ENCODE data around the gene KCNK18.

KCNK18 gene

DNA sequence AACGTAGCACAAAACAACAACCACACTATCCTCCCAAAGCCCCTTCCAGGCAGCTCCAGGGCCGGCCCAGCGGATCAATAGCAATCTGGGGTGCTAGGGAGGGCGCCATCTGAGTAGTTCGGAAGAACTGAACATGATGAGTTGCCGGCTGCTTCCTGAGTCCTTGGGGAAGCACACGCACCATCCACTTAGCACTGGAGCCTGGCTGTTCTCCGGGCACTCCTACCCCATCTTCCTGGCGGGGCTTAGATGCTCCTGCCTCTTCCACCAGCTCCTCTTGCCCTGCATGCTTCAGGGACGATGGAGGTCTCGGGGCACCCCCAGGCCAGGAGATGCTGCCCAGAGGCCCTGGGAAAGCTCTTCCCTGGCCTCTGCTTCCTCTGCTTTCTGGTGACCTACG, at the start of gene KCNK18:
TSS of gene KCNK18 (plus strand) at position 301 of the 400 bp plus-strand sequence. CDS start at position 301, 0 bp downstream.
- DNase-seq (ENCODE audit: low read depth in 2 of 2): no peak

DNA sequence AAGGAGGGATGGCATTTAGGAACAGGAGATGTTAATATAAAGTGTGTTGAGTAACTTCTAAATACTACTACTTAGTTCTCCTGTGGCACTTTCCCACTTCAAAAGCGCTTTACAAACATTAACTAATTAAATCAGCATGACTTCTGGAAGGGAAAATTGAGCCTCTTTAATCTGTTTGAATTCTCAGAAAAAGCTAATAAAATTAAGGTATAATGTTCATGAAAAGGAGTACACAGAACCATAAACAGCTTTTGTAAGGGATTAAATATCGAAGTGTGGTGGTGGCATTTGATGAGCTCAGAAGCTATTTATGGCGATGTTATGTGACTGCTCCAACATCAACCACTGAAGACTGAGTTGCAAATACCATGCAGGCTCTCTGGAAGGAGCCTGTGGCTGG, 49.0 kb upstream of the KCNK18 start:
- DNase-seq (ENCODE audit: low read depth in 2 of 2): no peak

DNA sequence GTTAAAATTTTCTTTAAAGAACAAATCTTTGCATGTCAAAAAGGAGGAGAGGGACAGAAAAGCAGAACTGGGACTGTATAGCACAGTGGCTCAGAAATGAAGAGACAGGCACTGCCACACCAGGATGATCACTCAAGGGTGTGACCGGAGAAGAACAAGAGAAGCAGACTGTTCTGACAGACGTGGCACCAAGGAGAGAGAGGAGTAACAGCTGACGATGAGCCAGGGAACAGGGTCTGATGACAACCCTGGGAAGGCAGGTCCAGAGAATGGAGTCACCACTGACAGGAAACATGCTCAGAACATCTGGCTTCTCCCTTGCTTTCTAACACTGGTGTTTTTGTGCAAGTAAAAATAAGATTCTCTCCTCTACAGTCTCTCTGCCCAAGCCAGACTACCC, 44.6 kb upstream of the KCNK18 start:
- DNase-seq (ENCODE audit: low read depth in 2 of 2): no peak

DNA sequence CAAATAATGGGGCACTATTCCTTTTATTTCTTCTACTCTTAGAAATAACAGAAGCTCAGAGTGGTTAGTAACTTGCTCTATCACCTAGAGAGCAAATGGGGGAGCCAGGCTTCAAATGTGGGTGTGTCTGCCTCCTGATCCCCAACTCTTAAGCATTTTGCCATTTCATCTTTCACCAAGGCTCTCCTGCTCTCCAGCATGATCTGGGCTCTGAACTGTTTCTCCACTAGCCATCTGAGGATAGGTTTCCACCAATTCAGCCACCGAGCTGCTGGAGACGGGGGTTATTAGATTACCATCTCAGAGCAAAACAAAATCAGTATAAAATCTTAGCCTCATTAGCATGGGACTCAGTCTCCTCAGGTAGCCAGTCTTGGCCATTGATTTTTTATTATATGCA, 39.0 kb upstream of the KCNK18 start:
- no peak for DNase-seq (ENCODE audit: low read depth in 2 of 2)

DNA sequence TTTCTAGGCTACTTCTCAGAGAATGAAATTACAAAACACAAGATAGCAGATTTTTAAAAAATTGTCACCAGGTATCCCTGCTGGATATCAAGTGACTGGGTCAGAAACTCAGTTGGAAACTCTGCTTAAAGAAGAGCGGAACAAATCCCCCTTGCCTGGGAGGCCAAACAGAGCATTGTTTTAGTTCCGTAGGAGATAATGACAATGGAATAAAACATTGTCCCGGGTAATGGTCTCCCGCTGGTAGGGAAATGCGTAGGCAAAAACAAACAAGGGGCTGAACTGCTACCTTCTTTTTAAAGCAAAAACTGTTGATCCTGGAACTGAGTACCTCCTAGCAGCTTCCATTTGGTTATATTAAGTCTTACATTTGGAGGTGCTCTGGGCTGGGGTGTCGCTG, 37.9 kb upstream of the KCNK18 start:
- DNase-seq (ENCODE audit: low read depth in 2 of 2): no peak

DNA sequence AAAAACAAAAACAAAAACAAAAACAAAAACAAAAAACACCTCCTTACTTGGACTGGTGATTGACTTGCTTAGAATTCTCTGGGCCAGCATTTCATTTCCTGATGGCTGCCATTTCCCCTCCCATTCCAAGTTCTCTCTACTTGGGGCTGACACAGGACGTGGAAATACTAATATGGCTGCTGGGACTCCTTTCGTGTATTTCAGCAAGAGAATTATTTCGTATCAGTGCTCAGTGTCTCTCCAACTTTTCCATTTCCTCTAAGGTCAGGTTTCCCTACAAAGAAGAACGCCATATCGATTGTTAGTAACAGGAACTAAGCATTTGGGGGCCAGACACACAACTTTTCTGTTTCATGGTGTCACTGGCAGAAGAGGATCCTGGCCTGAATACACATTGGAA, 36.7 kb upstream of the KCNK18 start:
- no peak for DNase-seq (ENCODE audit: low read depth in 2 of 2)

DNA sequence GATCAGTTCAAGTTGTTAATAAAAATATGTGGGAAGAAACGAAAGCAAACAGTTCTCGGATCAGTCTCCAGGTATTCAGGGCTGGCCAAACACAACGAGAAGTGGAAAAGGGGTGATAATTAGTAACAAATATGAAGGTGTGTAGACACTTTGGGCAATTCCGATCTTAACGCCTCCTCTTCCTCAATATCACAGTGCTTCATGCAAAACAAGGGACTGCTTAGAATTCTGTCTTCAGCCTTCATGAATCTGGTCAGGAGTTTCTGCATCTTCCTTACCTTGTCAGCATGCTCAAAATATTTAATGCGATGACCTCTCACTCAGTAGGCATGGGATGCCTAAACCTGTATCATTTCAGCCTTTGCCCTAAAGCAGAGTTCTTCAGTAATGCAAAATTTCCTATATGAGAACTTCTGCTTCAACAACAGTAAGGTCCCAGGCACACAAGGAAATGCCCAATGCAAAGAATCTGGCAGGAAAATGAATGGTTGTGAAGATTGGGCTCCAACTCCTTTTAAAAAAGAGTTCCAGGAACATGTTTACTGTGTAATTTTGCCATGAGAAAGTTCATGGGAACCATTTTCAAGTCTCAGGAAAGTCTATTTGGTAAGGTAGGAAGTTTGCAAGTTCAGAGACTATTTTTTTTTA, 35.8 kb upstream of the KCNK18 start:
- no peak for DNase-seq (ENCODE audit: low read depth in 2 of 2)

DNA sequence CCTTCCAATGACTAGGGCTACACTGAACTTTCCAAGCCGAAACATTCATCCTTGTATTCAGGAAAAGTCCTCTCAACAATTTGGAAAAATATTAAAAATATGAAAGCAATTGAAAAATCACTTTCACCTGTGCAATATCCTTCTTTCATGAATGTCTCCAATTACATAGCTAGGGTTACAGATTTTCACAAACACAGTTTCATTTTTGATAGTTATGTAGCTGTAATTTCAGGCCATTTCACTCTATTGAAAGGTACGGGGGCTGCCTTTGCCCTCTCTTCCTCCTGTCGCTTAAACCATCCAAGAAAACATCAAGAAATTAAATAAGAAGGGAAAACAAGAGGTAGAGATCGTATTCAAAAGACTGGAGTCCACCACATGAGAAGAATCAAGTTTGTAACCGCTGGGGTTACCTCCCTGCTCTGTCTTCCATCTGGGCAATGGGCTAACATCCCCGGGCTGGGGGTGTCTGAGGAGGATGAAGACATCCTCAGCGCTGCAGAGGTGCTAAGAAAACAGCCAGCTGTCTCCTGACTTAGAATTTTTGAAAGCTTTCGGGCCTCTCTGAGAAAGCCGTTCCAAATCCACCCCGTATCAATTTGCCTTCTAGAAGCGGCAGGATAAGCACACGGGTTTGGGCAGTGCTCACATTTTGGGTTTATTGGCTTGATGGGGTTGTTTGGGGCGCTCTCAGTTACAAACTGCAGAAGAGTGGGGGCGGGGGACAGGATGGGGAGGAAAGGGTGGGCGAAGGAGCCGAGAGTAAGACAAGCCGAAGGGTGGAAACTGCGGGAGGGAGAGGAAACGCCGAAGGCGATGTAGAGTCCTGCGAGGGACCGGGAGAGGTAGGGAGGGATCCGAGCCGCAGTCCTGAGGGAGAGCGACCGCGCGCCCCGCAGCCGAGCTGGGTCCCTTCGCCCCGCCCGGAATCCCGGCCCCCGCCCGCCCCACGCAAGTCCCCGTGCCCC, 34.9 kb upstream of the KCNK18 start:
- DNase-seq (ENCODE audit: low read depth in 2 of 2): no peak

DNA sequence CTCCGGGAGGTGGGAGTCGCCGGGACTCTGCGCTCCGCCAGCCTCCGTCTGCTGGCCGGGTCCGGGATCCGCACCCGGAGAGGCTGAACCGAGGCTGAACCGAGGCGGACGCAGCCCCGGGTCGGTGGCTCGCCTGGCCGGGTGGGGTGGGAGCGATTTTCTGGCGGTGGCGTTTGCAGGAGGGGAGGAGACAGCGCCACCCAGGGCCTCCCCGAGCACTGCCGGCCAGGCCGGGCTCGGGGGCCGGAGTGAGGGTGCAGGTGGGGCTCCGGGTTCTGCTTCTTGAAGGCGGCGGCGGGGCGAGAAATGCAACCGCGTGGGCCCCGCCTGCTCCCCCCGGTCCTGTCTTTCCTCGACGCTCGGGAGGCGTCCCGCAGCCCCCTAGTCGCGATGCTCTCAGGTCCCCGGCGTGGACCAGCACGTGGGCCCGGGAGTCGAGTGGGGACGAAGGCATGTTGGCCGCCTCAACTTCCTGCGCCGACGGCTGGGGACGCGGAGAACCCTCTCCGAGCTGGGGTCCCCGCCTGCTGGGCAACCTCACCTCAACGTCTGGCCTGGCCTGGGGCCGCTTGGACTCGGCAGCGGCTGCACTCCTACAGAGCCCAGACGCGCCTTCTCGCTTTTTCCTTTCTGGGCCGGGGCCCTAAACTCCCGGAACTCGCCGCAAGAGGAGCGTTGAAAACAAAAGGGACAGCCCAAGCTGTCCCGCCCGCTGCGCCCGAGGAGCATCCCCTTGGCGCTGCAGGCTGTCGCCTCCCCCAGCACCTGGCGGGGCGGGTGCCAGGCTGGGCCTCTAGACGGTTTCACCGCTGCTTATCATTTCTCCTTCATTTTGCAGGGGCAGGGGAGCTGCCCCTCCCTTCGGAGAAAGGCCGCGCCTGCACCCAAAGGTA, 34.0 kb upstream of the KCNK18 start:
- DNase-seq (ENCODE audit: low read depth in 2 of 2): no peak

DNA sequence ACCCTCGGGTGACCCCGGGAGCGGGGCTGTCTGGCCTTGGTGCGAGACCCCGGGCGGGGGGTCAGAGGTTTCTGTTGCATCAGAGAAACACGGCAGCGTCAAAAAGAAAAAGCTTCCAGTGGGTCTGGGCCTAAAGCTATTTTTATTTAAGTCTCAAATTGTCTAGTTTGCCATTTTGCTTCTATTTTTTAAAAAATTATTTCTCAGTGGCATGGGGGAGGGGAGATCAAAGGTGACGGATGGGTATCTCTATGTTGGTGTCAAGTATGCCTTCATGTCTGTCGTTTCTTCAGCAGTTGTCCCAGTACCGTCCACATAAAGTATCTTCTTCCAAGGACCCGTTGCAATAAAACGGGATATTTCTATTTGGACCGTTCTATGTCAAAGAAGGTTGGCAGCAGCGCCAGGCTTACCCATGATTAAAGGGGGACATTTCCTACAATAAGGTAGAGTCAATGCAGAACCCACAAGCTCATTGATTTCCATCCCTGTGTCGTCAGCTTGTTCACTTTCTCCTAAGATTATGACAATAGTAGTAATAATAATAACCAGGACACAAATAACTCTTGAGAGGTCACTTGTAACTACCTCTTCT, 33.2 kb upstream of the KCNK18 start:
- DNase-seq (ENCODE audit: low read depth in 2 of 2): no peak

DNA sequence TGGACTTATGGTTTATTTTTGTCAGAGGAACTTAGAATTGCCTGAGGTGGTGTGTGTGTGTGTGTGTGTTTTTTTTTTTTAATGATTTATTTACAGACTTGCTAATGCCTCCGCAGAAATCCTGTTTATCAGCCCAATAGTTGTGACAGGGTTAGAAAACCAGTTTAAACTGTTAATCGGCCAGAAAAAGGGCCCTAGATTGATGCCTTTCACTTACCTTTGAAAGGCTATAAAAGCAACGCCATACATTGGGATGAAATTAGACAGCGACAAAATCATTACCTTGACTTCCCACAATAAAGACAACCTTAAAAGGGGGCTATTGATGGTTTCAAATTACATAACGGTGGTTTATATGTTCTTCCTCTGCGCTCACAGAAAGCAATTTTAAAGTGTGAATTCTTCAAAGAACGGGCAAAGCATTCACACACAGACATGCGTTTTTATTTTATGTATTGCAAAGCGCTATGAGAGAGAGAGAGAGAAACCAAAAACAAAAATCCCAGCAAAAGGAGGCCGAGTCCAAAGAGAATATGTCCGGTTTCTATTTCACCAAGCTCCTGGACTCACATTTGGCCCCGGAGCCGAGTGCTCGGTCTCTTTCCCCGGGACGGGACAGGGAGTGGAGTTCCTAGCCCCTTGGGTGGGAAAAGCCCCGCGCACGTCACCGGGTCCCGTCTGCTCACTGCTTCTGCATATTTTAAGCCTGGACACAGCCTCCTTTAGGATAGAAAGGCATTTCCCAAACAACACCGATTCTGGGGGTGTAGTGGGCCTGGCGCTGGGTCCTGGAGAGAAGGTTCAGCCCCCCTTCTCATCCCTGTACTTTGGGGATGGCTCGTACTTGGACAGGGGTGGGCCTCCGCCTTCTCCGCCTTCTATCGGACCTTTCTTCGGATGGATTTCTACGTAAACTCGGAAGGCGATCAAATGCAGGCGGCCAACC, 32.4 kb upstream of the KCNK18 start:
- DNase-seq (ENCODE audit: low read depth in 2 of 2): no peak

DNA sequence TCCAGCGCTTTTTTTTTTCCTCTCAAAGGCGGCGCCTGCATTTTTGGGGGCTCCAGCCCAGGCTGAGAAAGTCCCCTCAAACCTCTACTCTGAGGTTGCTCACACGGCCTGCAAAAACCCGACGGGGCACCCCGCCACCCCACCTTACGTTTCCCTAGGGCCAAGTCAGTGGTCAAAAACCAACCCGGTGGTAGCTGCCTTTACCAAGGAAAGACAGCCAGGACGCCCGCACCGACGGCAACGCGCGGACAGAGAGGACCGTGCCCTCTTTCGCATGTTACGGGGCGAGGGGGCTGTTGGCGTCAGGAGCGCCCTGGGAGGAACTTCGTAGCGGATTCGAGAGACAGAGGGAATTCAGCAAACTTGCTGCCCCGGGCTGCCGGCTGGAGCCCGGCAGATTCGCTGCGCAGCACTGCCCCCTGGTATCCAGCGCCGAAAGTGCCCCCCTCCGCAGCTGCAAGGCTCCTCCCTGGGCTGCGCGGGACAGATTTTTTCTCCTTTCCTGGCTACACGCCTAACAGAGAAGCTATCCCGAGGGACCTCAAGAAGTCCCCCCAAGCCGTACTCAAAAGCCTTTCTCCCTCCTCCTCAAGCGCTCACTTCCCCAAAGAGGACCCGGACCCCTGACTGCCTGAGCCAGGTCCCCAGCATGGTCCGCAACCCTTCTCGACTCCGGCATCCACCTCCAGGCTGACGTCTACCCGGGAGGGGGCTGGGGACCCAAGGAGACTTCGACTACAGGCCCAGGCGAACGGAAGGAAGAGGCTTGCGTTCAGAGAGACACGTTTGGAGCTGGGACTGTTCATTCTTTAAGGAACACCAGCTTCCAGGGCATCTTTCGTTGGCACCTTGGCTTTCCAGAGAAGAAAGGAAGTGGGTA, 31.5 kb upstream of the KCNK18 start:
- peak in 1 of 2 experiments; percentile 3 for DNase-seq (ENCODE audit: low read depth in 2 of 2)

DNA sequence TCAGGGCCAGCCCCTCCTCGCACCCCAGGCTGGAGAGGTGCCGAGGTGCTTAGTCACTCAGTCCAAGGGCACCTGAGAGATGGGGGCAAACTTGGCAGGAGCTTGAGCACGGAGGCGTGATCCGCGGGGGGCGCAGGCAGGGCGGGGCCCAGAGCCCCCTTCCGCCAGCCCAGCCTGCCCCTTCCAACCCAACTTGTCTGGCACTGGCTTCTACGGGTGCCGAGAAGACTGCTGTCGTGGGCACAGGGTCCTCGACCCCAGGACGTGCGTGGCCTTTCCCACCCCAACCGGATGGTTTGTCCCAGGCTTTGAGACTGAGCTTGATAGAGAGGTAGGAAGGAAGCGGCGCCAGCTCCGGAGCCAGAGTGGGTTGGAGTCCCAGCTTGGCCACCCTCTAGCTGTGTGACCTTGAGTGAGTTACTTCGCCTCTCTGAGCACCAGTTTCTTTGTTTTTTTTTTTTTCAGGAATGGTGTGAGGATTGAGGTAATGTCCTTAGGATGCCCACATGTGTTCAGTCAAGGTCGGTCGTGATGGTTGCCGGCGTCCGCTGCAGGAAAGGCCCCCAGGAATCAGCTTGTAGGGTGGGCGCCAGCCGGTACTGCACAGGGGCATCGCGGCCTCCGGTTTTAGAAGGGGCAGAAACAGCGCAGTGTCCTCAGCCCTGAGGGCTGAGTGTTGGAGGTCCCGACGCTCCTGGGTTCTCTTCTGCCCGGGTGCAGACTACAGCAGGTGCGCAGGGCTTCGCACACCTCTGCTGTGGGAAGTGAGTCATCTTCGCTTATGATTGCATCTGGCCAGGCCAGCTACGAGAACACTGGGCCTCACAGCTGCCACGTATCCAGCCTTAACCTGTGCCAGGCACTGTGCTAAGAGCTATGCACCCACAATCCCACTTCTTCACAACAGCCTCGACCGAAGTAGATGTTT, 30.6 kb upstream of the KCNK18 start:
- no peak for DNase-seq (ENCODE audit: low read depth in 2 of 2)

DNA sequence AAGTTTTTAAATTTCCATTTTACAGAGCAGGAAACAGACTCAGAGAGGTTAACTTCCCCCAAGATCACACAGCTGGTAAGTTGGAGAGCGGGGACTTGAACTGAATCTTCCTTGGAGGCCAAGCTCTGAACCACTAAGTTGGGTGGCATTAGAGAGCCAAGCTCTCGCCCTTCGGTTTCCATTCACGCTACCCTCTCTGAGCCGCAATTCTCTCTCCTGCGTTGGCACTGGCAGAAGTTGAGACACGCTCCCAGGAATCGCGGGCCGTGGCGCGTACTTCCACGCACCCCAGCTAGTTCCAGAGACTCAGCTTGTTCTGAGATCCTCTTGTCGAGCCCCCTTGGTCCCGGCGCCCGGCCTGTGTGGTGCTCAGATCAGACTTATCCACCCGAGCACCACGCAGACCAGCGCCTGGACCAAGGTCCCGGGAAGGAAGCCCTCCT, 29.9 kb upstream of the KCNK18 start:
- no peak for DNase-seq (ENCODE audit: low read depth in 2 of 2)

DNA sequence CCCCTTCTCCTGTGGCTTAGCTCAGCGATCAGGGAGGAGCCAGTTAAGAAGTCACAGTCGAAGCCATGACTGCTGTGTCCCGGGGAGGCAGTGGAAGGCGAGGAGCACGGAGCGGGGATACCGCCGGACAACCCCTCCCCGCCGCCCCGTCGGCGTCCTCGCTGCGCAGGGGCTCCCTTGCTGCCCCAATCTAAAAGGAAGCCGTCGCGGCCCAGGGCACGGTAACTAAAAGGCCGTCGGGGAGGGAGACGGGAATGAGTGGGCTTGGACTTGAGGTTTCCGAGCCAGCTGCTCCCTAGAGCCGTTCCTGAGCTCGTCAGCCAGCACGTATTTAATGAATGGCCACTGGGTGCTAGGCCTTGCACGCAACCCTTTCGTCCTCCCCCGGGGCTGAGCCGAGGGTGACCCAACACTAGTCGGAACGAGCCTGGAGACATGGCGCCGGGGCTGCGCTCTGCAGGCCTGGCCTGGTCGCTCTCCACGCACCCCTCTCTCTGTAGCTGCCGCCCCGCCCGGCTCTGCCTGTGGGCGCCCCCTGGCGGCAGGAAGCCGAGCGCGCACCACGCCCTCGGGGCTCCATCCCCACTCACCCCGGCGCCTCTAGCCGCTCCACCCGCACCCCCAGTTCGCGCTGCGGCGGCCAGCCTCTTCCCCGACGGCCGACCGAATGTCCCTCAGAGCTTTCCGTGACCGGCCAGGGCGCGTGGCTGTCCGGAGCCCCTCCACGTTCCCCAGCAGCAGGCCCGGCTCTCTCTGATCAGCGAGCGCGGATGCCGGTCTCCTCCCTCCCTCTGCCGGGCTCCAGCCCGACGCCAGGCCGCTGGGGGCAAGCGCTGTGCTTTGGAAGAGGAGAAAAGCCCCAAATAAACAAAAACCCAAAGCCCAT, 29.3 kb upstream of the KCNK18 start:
- DNase-seq (ENCODE audit: low read depth in 2 of 2): peak in 1 of 2 experiments; percentile 5

DNA sequence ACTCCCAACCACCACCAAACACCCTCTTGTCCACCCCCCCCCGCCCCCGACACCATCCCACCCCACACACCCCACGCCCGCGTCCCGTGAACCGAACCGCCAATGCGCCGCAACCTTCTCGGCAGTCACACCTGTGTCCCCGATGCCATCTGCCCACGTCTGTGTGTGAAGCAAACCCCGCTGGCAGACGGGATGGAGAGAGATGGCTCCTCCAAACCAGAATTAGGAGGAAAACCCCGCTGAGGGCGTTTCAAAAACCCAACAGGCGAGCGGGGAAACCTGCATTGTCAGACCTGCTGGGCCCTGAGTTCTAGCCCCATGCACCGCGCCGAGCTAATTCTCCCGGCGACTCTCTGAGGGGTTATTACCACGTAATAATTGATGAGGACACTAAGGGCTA, 28.6 kb upstream of the KCNK18 start:
- DNase-seq (ENCODE audit: low read depth in 2 of 2): no peak

DNA sequence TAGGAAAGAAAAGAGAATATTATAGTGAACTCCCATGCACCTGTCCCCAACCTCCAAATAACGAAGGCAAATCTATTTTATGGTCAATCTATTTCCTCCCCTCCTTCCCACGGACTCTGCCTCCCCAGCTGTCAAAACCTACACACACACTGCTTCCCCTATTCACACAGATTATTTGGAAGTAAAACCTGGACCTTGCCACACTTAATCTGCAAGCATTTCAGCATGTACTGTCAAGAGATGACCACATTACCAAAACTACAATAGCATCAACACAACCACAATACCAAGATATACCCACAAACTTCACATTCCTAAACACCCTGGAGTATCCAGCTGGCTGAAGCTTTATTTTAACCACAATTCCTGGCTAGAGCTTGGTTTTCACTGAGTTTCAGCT, 27.8 kb upstream of the KCNK18 start:
- DNase-seq (ENCODE audit: low read depth in 2 of 2): no peak
